ENCODE data around the gene RXRA. TPM values are rescaled to one million over a fixed set of nuclear protein-coding genes. Genes with fewer than 3 reads are reported as not detected.

The RXRA gene
- total RNA-seq, 4 donors from 2014 or later, result 53.5 to 61.5 (median 56.5) TPM

- H3K4me1 ChIP-seq, result peaks cover 6 to 95% (median 74%) of the 10 kb centered on the region in 4 donors
- TF ChIP-seq CTCF (IDR thresholded peaks at IDR 0.05), result peak in 1 of 5 experiments; percentile 43
- TF ChIP-seq EP300 (IDR thresholded peaks at IDR 0.05), result peak; percentile 74 to 91
- peak; percentile 41 to 71 for TF ChIP-seq POLR2A (IDR thresholded peaks at IDR 0.05)
- no peaks in the 10 kb centered on the region for H3K36me3 ChIP-seq
- H3K27ac ChIP-seq, result peak overlapping the region; percentile 78 to 96 (median 88)
- no peaks in the 10 kb centered on the region for H3K9me3 ChIP-seq
- 10 to 14% methylated on average over 14 to 19 of the region's 25 CpGs for WGBS, 2 donors
- no peaks in the 10 kb centered on the region for H3K27me3 ChIP-seq
- H3K4me3 ChIP-seq, result peak overlapping the region in 1 of 4 donors; percentile 36
- DNase-seq (ENCODE audit: low spot score in 2 of 2), result peak; percentile 93 to 94
Measured at GRCh38 chr9:134366223-134367031, 40.2 kb downstream of the RXRA start.

GRCh38 chr9:134367061-134367460 is 40.8 kb downstream of the RXRA start:
- H3K27ac ChIP-seq, result peak overlapping the region; percentile 78 to 96 (median 88)
- H3K4me1 ChIP-seq, result peaks cover 6 to 95% (median 75%) of the 10 kb centered on the region in 4 donors
- no peak overlapping the region for H3K4me3 ChIP-seq
- no peak for DNase-seq (ENCODE audit: low spot score in 2 of 2)
- TF ChIP-seq POLR2A (IDR thresholded peaks at IDR 0.05), result no peak
- TF ChIP-seq CTCF (IDR thresholded peaks at IDR 0.05), result no peak
- TF ChIP-seq EP300 (IDR thresholded peaks at IDR 0.05), result no peak
- 67% methylated on average over 12 of the region's 12 CpGs for WGBS, 2 donors
- H3K9me3 ChIP-seq, result no peaks in the 10 kb centered on the region
- no peaks in the 10 kb centered on the region for H3K27me3 ChIP-seq
- H3K36me3 ChIP-seq, result no peaks in the 10 kb centered on the region

GRCh38 chr9:134367791-134368490 is 41.7 kb downstream of the RXRA start:
- Histone ChIP-seq H3K27ac (peak overlapping the region; percentile 17 to 96 (median 86)), H3K9me3 (no peaks in the 10 kb centered on the region), H3K4me3 (no peak overlapping the region), H3K36me3 (no peaks in the 10 kb centered on the region), H3K27me3 (no peaks in the 10 kb centered on the region), H3K4me1 (peaks cover 6 to 95% (median 80%) of the 10 kb centered on the region in 4 donors)
- 82 to 93% methylated on average over 6 to 19 of the region's 19 CpGs for WGBS, 2 donors
- TF ChIP-seq EP300 (IDR thresholded peaks at IDR 0.05) (no peak), CTCF (IDR thresholded peaks at IDR 0.05) (no peak), POLR2A (IDR thresholded peaks at IDR 0.05) (no peak)
- no peak for DNase-seq (ENCODE audit: low spot score in 2 of 2)

- TF ChIP-seq EP300 (IDR thresholded peaks at IDR 0.05) (no peak), POLR2A (IDR thresholded peaks at IDR 0.05) (no peak), CTCF (IDR thresholded peaks at IDR 0.05) (no peak)
- 67 to 72% methylated on average over 3 of the region's 3 CpGs for WGBS, 2 donors
- H3K27ac ChIP-seq, result peak overlapping the region in 3 of 4 donors; percentile 17 to 96 (median 94)
- no peak overlapping the region for H3K4me3 ChIP-seq
- H3K36me3 ChIP-seq, result no peaks in the 10 kb centered on the region
- H3K27me3 ChIP-seq, result no peaks in the 10 kb centered on the region
- DNase-seq (ENCODE audit: low spot score in 2 of 2), result no peak
- H3K4me1 ChIP-seq, result peaks cover 6 to 95% (median 83%) of the 10 kb centered on the region in 4 donors
- H3K9me3 ChIP-seq, result no peaks in the 10 kb centered on the region
Measured at GRCh38 chr9:134368571-134368970, 42.3 kb downstream of the RXRA start.

Measured in tibial nerve (tissue), 4 donors.